Astrocyte of the spinal cord (primary cell): ENCODE measurements around the gene ARPIN.
"Not testable (repeated sequence)": the region's sequence is repeated elsewhere in the genome, so short reads cannot be mapped to it uniquely, and the experiment has no call there.

Experiments used
- DNase-seq: peaks from one replicate; pipeline ENCODE4 v3.0.0; 2011; ENCODE audit warnings: low read depth, low spot score
- H3K4me3 ChIP-seq: 2 replicates; pipeline ENCODE4 v1.5.1; 2011; ENCODE audit warnings: low read depth, mild to moderate bottlenecking, low read length, moderate library complexity
- in situ Hi-C: cut with HindIII; loops from 2 replicates; pipeline ENCODE4 v1.10.0; 2017; ENCODE audit warnings: low sequenced_read_pairs
- TF ChIP-seq, protein P1 (sequence below): IDR thresholded peaks from 2 replicates; pipeline ENCODE4 v1.5.1; 2012; ENCODE audit warnings: low read depth, mild to moderate bottlenecking, low read length, inconsistent platforms

ARPIN gene

DNA sequence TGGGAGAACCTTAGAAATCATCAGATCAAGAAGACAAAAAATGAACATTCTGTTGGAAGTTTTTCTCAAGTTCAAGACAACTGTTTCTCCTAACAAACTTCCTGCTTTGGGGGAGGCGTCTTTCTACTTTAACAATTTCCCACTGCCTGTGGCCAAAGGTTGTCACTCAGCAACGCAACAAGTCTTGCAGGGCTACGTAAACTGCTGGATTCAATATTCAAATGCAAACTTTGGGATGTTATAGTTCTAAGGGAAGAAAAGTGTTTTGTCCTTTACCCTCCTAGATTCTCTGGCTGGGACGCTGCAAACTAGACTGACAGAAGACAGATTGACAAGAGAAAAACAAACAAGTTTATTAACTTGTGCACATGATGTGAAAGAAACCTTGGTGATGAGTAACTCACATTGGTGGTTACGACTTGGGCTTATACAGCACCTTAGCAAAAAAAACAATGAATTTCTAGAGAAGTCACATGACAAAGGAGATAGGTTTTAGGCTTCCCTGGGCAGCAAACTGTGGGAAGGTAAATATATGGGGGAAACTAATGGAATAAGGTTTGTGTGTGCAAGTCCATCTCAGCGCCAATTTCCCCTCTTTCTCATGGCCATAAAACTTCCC, 34.0 kb upstream of the ARPIN start:
- in situ Hi-C loops = no loop called here
- TF ChIP-seq, protein P1, sequence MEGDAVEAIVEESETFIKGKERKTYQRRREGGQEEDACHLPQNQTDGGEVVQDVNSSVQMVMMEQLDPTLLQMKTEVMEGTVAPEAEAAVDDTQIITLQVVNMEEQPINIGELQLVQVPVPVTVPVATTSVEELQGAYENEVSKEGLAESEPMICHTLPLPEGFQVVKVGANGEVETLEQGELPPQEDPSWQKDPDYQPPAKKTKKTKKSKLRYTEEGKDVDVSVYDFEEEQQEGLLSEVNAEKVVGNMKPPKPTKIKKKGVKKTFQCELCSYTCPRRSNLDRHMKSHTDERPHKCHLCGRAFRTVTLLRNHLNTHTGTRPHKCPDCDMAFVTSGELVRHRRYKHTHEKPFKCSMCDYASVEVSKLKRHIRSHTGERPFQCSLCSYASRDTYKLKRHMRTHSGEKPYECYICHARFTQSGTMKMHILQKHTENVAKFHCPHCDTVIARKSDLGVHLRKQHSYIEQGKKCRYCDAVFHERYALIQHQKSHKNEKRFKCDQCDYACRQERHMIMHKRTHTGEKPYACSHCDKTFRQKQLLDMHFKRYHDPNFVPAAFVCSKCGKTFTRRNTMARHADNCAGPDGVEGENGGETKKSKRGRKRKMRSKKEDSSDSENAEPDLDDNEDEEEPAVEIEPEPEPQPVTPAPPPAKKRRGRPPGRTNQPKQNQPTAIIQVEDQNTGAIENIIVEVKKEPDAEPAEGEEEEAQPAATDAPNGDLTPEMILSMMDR = no peak
- no peak for DNase-seq
- H3K4me3 ChIP-seq = no peak overlapping the region

DNA sequence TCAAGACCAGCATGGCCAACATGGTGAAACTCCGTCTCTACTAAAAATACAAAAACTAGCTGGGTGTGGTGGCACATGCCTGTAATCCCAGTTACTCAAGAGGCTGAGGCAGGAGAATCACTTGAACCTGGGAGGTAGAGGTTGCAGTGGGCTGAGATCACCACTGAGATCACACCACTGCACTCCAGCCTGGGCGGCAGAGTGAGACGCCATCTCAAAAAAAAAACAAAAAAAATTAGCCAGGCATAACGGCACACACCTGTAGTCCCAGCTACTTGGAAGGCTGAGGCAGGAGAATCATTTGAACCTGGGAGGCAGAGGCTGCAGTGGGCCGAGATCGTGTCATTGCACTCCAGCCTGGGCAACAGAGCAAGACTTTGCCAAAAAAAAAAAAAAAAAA, 31.0 kb upstream of the ARPIN start:
- in situ Hi-C loops = not testable (repeated sequence)

DNA sequence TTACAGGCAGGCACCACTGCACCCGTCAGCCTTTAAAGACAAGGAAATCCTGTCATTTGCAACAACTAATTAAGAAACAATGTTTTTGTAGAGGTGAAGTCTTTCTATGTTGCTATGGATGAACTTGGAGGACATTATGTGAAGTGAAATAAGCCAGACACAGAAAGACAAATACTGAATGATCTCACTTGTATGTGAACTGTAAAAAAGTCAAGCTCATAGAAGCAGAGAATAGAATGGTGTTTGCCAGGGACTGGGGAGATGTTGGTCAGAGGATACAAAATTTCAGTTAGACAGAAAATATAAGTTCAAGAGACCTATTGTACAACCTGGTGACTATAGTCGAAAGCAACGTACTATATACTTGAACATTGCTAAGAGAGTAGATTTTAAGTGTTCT, 27.2 kb upstream of the ARPIN start:
- in situ Hi-C loops = no loop called here
- DNase-seq = no peak
- H3K4me3 ChIP-seq = no peak overlapping the region
- TF ChIP-seq, protein P1 = no peak

More for the DNA sequence above, 31.0 kb upstream of the ARPIN start:
- not testable (repeated sequence) for H3K4me3 ChIP-seq, DNase-seq

DNA sequence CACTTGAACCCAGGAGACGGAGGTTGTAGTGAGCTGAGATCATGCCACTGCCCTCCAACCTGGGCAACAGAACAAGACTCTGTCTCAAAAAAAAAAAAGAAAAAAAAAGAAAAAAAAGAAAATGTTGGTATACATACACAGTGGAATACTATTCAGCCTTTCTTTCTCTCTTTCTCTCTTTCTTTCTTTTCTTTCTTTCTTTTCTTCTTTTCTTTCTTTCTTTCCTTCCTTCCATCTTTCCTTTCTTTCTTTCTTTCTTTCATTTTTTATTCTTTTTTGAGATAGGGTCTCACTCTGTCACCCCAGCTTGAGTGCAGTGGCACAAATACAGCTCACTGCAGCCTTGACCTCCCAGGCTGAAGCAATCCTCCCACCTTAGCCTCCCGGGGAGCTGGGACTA, 26.6 kb upstream of the ARPIN start:
- DNase-seq, H3K4me3 ChIP-seq, in situ Hi-C loops: not testable (repeated sequence)

DNA sequence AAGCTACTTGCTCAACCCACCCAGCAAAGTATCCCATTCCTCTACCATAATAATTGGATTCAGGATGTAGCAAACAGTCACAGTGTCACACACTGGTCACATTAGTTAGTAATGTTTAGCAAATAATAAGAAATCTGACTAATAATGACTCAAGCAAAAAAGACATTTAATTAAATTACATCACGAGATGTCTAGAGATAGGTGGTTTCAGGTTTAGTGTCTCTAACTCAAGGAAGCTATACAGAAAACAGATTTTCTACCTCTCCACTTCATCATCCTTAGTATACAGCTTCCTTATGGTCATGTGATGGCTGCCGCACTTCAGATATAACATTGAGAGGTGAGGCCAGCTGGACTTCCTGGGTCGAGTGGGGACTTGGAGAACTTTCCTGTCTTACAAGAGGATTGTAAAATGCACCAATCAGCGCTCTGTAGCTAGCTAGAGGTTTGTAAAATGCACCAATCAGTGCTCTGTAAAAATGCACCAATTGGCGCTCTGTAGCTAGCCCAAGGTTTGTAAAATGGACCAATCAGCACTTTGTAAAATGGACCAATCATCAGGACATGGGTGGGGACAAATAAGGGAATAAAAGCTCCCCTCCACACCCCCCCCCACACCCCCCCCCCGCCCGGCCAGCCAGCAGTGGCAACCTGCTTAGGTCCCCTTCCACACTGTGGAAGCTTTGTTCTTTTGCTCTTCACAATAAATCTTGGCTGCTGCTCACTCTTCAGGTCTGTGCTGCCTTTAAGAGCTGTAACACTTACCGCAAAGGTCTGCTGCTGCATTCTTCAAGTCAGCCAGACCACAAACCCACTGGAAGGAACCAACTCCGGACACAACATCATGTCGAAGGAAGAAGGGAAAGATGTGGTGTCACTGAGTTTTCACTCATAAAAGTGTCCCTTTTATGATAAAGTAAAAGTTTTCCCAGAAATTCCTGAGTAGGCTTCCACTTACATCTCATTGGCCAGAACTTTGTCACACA, 24.9 kb upstream of the ARPIN start:
- in situ Hi-C loops = no loop called here
- no peak overlapping the region for H3K4me3 ChIP-seq
- TF ChIP-seq, protein P1 = no peak
- DNase-seq = no peak

DNA sequence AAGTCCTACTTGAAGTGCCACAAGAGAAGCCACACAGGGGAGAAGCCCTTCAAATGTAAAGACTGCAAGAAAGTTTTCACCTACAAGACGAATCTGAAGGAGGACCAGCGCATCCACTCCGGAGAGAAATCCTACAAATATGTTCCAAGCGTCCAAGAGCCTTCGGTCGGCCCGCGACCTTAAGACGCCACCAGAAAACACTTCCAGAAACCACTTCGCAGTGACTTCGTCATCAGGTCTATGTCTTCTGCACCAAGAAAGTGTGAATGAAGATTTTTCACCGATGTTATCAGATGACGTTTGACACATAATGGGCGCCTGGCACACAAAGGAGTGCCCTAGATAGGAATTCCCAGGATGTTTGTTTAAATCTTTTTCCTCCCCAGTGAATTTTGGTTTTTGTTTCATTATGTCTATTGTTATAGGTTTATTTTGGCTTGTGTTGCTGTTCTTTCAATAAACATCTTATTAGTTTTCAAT, 24.1 kb upstream of the ARPIN start:
- DNase-seq = no peak
- TF ChIP-seq, protein P1 = no peak
- in situ Hi-C loops = no loop called here
- no peak overlapping the region for H3K4me3 ChIP-seq

DNA sequence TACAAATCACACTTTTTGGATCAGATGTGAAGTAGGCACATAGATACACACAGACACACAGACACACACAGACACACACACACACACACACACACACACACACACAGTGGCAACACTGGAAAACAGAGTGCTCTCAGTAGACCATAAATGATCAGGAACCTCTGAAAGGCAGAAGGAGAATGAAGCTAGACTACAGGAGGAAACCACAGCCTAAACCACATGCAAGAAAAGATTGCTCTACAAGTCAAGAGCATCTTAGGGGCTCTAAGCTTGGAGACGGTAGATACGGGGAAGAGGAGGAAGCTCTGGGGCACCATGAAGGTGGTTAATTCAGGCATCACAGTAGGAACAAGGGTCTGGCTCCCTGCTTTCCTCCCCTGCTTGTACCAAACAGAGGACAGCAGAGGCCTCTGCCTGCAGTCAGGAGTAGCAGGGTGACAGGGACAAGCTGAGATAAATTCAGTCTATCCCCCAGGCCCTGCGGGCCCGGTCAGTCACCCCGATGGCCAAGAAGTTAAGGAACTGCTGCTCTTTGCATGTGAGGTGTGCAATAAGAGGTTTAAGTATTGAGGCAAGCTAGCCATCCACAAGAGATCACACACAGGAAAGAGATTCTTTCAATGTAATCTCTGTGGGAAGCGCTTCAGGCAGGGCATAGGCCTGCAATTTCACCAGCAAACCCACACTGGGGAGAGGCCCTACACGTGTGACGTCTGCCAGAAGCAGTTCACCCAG, 23.5 kb upstream of the ARPIN start:
- DNase-seq = no peak
- TF ChIP-seq, protein P1 = no peak
- in situ Hi-C loops = no loop called here
- H3K4me3 ChIP-seq = no peak overlapping the region
